GM12878 (cell line): ENCODE results near the gene CLSTN2. TPM values are rescaled to one million over a fixed set of nuclear protein-coding genes. Genes with fewer than 3 reads are reported as not detected.

ENCODE experiments used
- CBX5 ChIP-seq: sonication (generic); IDR thresholded peaks from 2 replicates; pipeline ENCODE4 v1.6.1; 2016; ENCODE audit warnings: low read depth, moderate library complexity, mild to moderate bottlenecking, inconsistent platforms
- DPF2 ChIP-seq: fragments of 450-650 bp; IDR thresholded peaks from 2 replicates; pipeline ENCODE4 v1.6.1; 2017; ENCODE audit warnings: mild to moderate bottlenecking
- MYB ChIP-seq: fragments of 150-350 bp; IDR thresholded peaks from 2 replicates; pipeline ENCODE4 v1.6.1; 2014; ENCODE audit warnings: mild to moderate bottlenecking, low read depth, low read length, borderline replicate concordance
- NFXL1 ChIP-seq: fragments of 450-650 bp; IDR thresholded peaks from 2 replicates; pipeline ENCODE4 v1.6.1; 2017; ENCODE audit warnings: antibody characterized with exemption, mild to moderate bottlenecking, borderline replicate concordance
- STAT3 ChIP-seq: IDR thresholded peaks from 2 replicates; pipeline ENCODE4 v1.6.1; 2011; ENCODE audit warnings: low read depth, low read length, improper control_type of control experiment
- TCF12 ChIP-seq: IDR thresholded peaks from 2 replicates; pipeline ENCODE4 v1.6.1; 2011; ENCODE audit warnings: low read depth, mild to moderate bottlenecking, low read length
- YBX1 ChIP-seq: fragments of 450-650 bp; IDR thresholded peaks from 2 replicates; pipeline ENCODE4 v1.6.1; 2016; ENCODE audit warnings: antibody characterized with exemption
- YY1 ChIP-seq: IDR thresholded peaks from 2 replicates; pipeline ENCODE4 v1.6.1; 2011; ENCODE audit warnings: low read depth, mild to moderate bottlenecking, low read length
- ZZZ3 ChIP-seq: IDR thresholded peaks from 2 replicates; pipeline ENCODE4 v1.6.1; 2011; ENCODE audit warnings: low read depth; ENCODE audit not compliant: control insufficient read depth, insufficient read length
- polyA plus RNA-seq, 11 experiments: library from polyadenylated mRNA; depleted of rRNA in 4 of 11; unstranded in 6 of 11; stranded (reverse) in 5 of 11; fragments of >200 nt; fragmentation: Nextera tagmentation in 4 of 11; fragmentation: Illumina TruSeq in 1 of 11; extraction: Ambion mirVana in 4 of 11; extraction: Trizol in 1 of 11; gene quantifications; 1 replicate in 1 of 11; 2 replicates in 10 of 11; pipeline versions ENCODE4 v1.2.1 to v1.2.3, GENCODE V29; 2011 to 2016; ENCODE audit warnings: inconsistent platforms in 2 of 11, missing spikeins in 2 of 11, low read depth in 1 of 11
- total RNA-seq, 4 experiments: library from RNA; depleted of rRNA in 3 of 4; stranded (reverse); fragments of >200 nt in 3 of 4; fragmentation: Illumina TruSeq in 1 of 4; extraction: Trizol in 1 of 4; gene quantifications; 2 replicates each; pipeline versions ENCODE4 v1.2.1 to v1.2.3, GENCODE V29; 2013 to 2021
- TF ChIP-seq, protein P1 (sequence below): fragments of 150-350 bp; IDR thresholded peaks from 2 replicates; pipeline ENCODE4 v1.6.1; 2016; ENCODE audit warnings: low read depth, low read length
- TF ChIP-seq, protein P2 (sequence below): fragments of 450-650 bp; IDR thresholded peaks from 2 replicates; pipeline ENCODE4 v1.6.1; 2016; ENCODE audit warnings: mild to moderate bottlenecking
- TF ChIP-seq, protein P3 (sequence below): fragments of 450-650 bp; IDR thresholded peaks from 2 replicates; pipeline ENCODE4 v1.6.1; 2018; ENCODE audit warnings: borderline replicate concordance, mild to moderate bottlenecking; ENCODE audit not compliant: partially characterized antibody
- TF ChIP-seq, protein P4 (sequence below): fragments of 450-650 bp; formaldehyde crosslinking; IDR thresholded peaks from 2 replicates; pipeline ENCODE4 v1.4.0; 2022; ENCODE audit warnings: mild to moderate bottlenecking, moderate library complexity

Gene CLSTN2
- total and polyA plus RNA-seq, 10 of the 15 experiments (the other 5 are each of a cell fraction or from before 2014, with no cell fraction given), result under 0.01 to 0.10 (median under 0.01) TPM; not detected in 5

DNA sequence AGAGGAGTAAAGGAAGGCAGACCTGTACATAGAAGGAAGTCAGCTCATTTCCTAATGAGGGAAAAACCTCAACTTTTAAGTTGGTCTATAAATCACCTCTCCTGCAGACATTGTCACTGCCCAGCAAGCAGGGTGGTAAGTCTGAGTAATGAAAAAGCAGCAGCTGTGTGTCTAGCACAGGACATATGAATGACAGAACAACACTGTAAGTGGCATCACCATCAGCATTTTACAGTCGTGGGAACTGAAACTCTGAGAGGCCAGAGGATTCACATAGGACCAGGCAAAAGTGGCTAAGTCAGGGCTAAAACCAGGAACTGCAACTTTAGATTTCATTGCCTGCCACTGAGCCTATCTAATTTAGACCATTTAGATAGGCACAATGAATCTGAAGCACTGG lies 235.6 kb downstream of the CLSTN2 start (continued):
- TF ChIP-seq DPF2, result peak; percentile 74
- no peak for TF ChIP-seq YBX1
- TF ChIP-seq STAT3, result peak; percentile 53; the same call in 1 of the 2 replicates
- no peak for TF ChIP-seq MYB
- peak; percentile 76 for TF ChIP-seq TCF12
- TF ChIP-seq, protein P1, sequence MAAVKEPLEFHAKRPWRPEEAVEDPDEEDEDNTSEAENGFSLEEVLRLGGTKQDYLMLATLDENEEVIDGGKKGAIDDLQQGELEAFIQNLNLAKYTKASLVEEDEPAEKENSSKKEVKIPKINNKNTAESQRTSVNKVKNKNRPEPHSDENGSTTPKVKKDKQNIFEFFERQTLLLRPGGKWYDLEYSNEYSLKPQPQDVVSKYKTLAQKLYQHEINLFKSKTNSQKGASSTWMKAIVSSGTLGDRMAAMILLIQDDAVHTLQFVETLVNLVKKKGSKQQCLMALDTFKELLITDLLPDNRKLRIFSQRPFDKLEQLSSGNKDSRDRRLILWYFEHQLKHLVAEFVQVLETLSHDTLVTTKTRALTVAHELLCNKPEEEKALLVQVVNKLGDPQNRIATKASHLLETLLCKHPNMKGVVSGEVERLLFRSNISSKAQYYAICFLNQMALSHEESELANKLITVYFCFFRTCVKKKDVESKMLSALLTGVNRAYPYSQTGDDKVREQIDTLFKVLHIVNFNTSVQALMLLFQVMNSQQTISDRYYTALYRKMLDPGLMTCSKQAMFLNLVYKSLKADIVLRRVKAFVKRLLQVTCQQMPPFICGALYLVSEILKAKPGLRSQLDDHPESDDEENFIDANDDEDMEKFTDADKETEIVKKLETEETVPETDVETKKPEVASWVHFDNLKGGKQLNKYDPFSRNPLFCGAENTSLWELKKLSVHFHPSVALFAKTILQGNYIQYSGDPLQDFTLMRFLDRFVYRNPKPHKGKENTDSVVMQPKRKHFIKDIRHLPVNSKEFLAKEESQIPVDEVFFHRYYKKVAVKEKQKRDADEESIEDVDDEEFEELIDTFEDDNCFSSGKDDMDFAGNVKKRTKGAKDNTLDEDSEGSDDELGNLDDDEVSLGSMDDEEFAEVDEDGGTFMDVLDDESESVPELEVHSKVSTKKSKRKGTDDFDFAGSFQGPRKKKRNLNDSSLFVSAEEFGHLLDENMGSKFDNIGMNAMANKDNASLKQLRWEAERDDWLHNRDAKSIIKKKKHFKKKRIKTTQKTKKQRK, result no peak
- TF ChIP-seq, protein P2, sequence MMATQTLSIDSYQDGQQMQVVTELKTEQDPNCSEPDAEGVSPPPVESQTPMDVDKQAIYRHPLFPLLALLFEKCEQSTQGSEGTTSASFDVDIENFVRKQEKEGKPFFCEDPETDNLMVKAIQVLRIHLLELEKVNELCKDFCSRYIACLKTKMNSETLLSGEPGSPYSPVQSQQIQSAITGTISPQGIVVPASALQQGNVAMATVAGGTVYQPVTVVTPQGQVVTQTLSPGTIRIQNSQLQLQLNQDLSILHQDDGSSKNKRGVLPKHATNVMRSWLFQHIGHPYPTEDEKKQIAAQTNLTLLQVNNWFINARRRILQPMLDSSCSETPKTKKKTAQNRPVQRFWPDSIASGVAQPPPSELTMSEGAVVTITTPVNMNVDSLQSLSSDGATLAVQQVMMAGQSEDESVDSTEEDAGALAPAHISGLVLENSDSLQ, result peak; percentile 83
- no peak for TF ChIP-seq ZZZ3
- TF ChIP-seq, protein P3, sequence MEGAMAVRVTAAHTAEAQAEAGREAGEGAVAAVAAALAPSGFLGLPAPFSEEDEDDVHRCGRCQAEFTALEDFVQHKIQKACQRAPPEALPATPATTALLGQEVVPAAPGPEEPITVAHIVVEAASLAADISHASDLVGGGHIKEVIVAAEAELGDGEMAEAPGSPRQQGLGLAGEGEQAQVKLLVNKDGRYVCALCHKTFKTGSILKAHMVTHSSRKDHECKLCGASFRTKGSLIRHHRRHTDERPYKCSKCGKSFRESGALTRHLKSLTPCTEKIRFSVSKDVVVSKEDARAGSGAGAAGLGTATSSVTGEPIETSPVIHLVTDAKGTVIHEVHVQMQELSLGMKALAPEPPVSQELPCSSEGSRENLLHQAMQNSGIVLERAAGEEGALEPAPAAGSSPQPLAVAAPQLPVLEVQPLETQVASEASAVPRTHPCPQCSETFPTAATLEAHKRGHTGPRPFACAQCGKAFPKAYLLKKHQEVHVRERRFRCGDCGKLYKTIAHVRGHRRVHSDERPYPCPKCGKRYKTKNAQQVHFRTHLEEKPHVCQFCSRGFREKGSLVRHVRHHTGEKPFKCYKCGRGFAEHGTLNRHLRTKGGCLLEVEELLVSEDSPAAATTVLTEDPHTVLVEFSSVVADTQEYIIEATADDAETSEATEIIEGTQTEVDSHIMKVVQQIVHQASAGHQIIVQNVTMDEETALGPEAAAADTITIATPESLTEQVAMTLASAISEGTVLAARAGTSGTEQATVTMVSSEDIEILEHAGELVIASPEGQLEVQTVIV, result no peak
- TF ChIP-seq YY1, result no peak
- TF ChIP-seq NFXL1, result no peak
- TF ChIP-seq CBX5, result peak; percentile 77; the same call in 1 of the 2 replicates
- TF ChIP-seq, protein P4, sequence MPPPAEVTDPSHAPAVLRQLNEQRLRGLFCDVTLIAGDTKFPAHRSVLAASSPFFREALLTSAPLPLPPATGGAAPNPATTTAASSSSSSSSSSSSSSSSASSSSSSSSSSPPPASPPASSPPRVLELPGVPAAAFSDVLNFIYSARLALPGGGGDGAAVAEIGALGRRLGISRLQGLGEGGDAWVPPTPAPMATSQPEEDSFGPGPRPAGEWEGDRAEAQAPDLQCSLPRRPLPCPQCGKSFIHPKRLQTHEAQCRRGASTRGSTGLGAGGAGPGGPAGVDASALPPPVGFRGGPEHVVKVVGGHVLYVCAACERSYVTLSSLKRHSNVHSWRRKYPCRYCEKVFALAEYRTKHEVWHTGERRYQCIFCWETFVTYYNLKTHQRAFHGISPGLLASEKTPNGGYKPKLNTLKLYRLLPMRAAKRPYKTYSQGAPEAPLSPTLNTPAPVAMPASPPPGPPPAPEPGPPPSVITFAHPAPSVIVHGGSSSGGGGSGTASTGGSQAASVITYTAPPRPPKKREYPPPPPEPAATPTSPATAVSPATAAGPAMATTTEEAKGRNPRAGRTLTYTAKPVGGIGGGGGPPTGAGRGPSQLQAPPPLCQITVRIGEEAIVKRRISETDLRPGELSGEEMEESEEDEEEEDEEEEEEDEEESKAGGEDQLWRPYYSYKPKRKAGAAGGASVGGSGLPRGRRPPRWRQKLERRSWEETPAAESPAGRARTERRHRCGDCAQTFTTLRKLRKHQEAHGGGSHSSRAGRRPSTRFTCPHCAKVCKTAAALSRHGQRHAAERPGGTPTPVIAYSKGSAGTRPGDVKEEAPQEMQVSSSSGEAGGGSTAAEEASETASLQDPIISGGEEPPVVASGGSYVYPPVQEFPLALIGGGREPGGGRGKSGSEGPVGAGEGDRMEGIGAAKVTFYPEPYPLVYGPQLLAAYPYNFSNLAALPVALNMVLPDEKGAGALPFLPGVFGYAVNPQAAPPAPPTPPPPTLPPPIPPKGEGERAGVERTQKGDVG, result no peak
